Neural cell (in vitro differentiated cells): ENCODE results near the gene ITGB3. TPM values are rescaled to one million over a fixed set of nuclear protein-coding genes. Genes with fewer than 3 reads are reported as not detected.
"Not testable (repeated sequence)": the region's sequence is repeated elsewhere in the genome, so short reads cannot be mapped to it uniquely, and the experiment has no call there.

ENCODE experiments used
- H2AFZ ChIP-seq: fragments of 200-600, 300-800 bp; sonication (generic), shearing (Covaris generic); 2 replicates; pipeline ENCODE4 v1.6.0; 2014; ENCODE audit warnings: low read depth, mild to moderate bottlenecking, antibody characterized with exemption, low read length, moderate library complexity
- H3F3A ChIP-seq: fragments of 200-600 bp; shearing (Covaris generic); 2 replicates; pipeline ENCODE4 v1.6.1; 2016; ENCODE audit warnings: mild to moderate bottlenecking, moderate library complexity, mixed read lengths, antibody characterized with exemption, low read length; ENCODE audit not compliant: insufficient read depth, poor library complexity, severe bottlenecking
- H3K27ac ChIP-seq: fragments of 200-600, 300-800 bp; sonication (generic), shearing (Covaris generic); 2 replicates; pipeline ENCODE4 v1.5.1; 2014; ENCODE audit warnings: mild to moderate bottlenecking, low read length, moderate library complexity
- H3K27me3 ChIP-seq: fragments of 300-800, 200-600 bp; sonication (generic), shearing (Covaris generic); 2 replicates; pipeline ENCODE4 v1.6.0; 2014; ENCODE audit warnings: mild to moderate bottlenecking, low read depth, low read length, moderate library complexity; ENCODE audit not compliant: insufficient read depth
- H3K36me3 ChIP-seq: fragments of 300-800, 200-600 bp; sonication (generic), shearing (Covaris generic); 2 replicates; pipeline ENCODE4 v1.5.1; 2014; ENCODE audit warnings: mild to moderate bottlenecking, antibody characterized with exemption, low read length, moderate library complexity; ENCODE audit not compliant: insufficient read depth
- H3K4me2 ChIP-seq: fragments of 300-800, 200-600 bp; sonication (generic), shearing (Covaris generic); 2 replicates; pipeline ENCODE4 v1.6.0; 2014; ENCODE audit warnings: mild to moderate bottlenecking, low read length
- H3K4me3 ChIP-seq: fragments of 300-800, 200-600 bp; sonication (generic), shearing (Covaris generic); 2 replicates; pipeline ENCODE4 v1.5.1; 2014; ENCODE audit warnings: mild to moderate bottlenecking, low read length, moderate library complexity
- H3K79me2 ChIP-seq: fragments of 200-600 bp; shearing (Covaris generic); replicated peaks from 2 replicates; pipeline ENCODE4 v1.6.0; 2014; ENCODE audit warnings: mild to moderate bottlenecking, low read length, moderate library complexity; ENCODE audit not compliant: insufficient read depth
- H3K9ac ChIP-seq: fragments of 300-800, 200-600 bp; sonication (generic), shearing (Covaris generic); 2 replicates; pipeline ENCODE4 v1.6.1; 2016; ENCODE audit warnings: mild to moderate bottlenecking, low read length, mixed read lengths
- H3K9me2 ChIP-seq: fragments of 200-600 bp; shearing (Covaris generic); 2 replicates; pipeline ENCODE4 v1.6.1; 2016; ENCODE audit warnings: mild to moderate bottlenecking, low read length, mixed read lengths; ENCODE audit not compliant: insufficient read depth
- H3K9me3 ChIP-seq: fragments of 200-600, 300-800 bp; sonication (generic), shearing (Covaris generic); 2 replicates; pipeline ENCODE4 v1.6.1; 2016; ENCODE audit warnings: mild to moderate bottlenecking, mixed run types, low read length, moderate library complexity, mixed read lengths
- H4K20me1 ChIP-seq: fragments of 200-600 bp; shearing (Covaris generic); 2 replicates; pipeline ENCODE4 v1.6.1; 2016; ENCODE audit warnings: mild to moderate bottlenecking, mixed run types; ENCODE audit not compliant: insufficient read depth
- CTCF ChIP-seq: fragments of 450-650 bp; IDR thresholded peaks from 2 replicates; pipeline ENCODE4 v1.5.1; 2014; ENCODE audit warnings: antibody characterized with exemption, mild to moderate bottlenecking, moderate library complexity; ENCODE audit not compliant: poor library complexity, severe bottlenecking
- EP300 ChIP-seq: fragments of 450-650 bp; conservative IDR thresholded peaks from 2 replicates; pipeline ENCODE4 v1.6.1; 2014; ENCODE audit warnings: antibody characterized with exemption, mild to moderate bottlenecking, moderate library complexity; ENCODE audit not compliant: poor library complexity, severe bottlenecking
- EZH2 ChIP-seq: fragments of 200-600, 300-800 bp; shearing (Covaris generic), sonication (generic); IDR thresholded peaks from 2 replicates; pipeline ENCODE4 v1.6.1; 2014; ENCODE audit warnings: antibody characterized with exemption, low read length, borderline replicate concordance, mild to moderate bottlenecking; ENCODE audit not compliant: insufficient read depth, poor library complexity, severe bottlenecking
- MXI1 ChIP-seq: fragments of 450-650 bp; conservative IDR thresholded peaks from 2 replicates; pipeline ENCODE4 v1.6.1; 2014; ENCODE audit warnings: antibody characterized with exemption, mild to moderate bottlenecking; ENCODE audit not compliant: poor library complexity, severe bottlenecking
- POLR2AphosphoS5 ChIP-seq: IDR thresholded peaks from 2 replicates; pipeline ENCODE4 v1.6.1; 2012
- RAD21 ChIP-seq: fragments of 450-650 bp; conservative IDR thresholded peaks from 2 replicates; pipeline ENCODE4 v1.6.1; 2014; ENCODE audit warnings: antibody characterized with exemption, mild to moderate bottlenecking, moderate library complexity
- REST ChIP-seq: IDR thresholded peaks from 2 replicates; pipeline ENCODE4 v1.6.1; 2012; ENCODE audit warnings: borderline replicate concordance
- SMC3 ChIP-seq: fragments of 450-650 bp; conservative IDR thresholded peaks from 2 replicates; pipeline ENCODE4 v1.6.1; 2014; ENCODE audit warnings: antibody characterized with exemption, mild to moderate bottlenecking, moderate library complexity; ENCODE audit not compliant: poor library complexity
- TAF1 ChIP-seq: IDR thresholded peaks from 2 replicates; pipeline ENCODE4 v1.6.1; 2012; ENCODE audit warnings: low read depth
- polyA plus RNA-seq: library from polyadenylated mRNA; depleted of rRNA; stranded (reverse); fragments of >200 nt; gene quantifications from 2 replicates; pipeline ENCODE4 v1.2.3, GENCODE V29; 2014

The ITGB3 gene
- polyA plus RNA-seq, 1 donor from 2014 or later = not detected

- H3K9me3 ChIP-seq, H3K79me2 ChIP-seq, H3K4me3 ChIP-seq: not testable (repeated sequence)
Measured at GRCh38 chr17:47217279-47217678, 36.3 kb upstream of the ITGB3 start.

GRCh38 chr17:47218896-47219430 is 34.7 kb upstream of the ITGB3 start:
- Histone ChIP-seq H3K9ac (no peak overlapping the region), H3K4me2 (no peak overlapping the region), H3F3A (no peaks in the 10 kb centered on the region), H3K27me3 (no peaks in the 10 kb centered on the region), H3K9me2 (no peaks in the 10 kb centered on the region), H3K9me3 (no peaks in the 10 kb centered on the region), H2AFZ (no peak overlapping the region), H3K79me2 (no peaks in the 10 kb centered on the region), H4K20me1 (no peaks in the 10 kb centered on the region), H3K27ac (no peak overlapping the region), H3K4me3 (no peak overlapping the region), H3K36me3 (no peaks in the 10 kb centered on the region)
- TF ChIP-seq REST (no peak), RAD21 (no peak), EP300 (no peak), MXI1 (no peak), POLR2AphosphoS5 (no peak), EZH2 (no peak), CTCF (no peak), TAF1 (no peak), SMC3 (no peak)

More at GRCh38 chr17:47217279-47217678, 36.3 kb upstream of the ITGB3 start:
- not testable (repeated sequence) for H3K9ac ChIP-seq, H3K4me2 ChIP-seq, H2AFZ ChIP-seq, H3K27ac ChIP-seq, H3K27me3 ChIP-seq, H3F3A ChIP-seq, H3K36me3 ChIP-seq, H3K9me2 ChIP-seq, H4K20me1 ChIP-seq
